ENCODE results near the gene LIN54. TPM values are rescaled to one million over a fixed set of nuclear protein-coding genes. Genes with fewer than 3 reads are reported as not detected.
"Not testable (repeated sequence)": the region's sequence is repeated elsewhere in the genome, so short reads cannot be mapped to it uniquely, and the experiment has no call there.

LIN54 gene
- total and polyA plus RNA-seq, 9 of the 15 experiments (the other 6 are each of a cell fraction or from before 2014, with no cell fraction given): 2.2 to 22.5 (median 15.8) TPM

- no peak for TF ChIP-seq CTCF (IDR thresholded peaks at IDR 0.05 in 2 of 3, conservative IDR thresholded peaks at IDR 0.05 in 1 of 3; ENCODE audit: insufficient read depth in 2 of 3, low read depth in 1 of 3, low read length in 3 of 3)
- TF ChIP-seq ZNF274 (IDR thresholded peaks at IDR 0.05; ENCODE audit: borderline replicate concordance, low read depth, low read length): no peak
- TF ChIP-seq CEBPB (tag; IDR thresholded peaks at IDR 0.05): peak; percentile 51
- no peak for TF ChIP-seq ZNF280B (CRISPR knock-in tag; IDR thresholded peaks at IDR 0.05)
Observed at GRCh38 chr4:83009529-83009928, 1.1 kb downstream of the LIN54 start (continued).

DNA sequence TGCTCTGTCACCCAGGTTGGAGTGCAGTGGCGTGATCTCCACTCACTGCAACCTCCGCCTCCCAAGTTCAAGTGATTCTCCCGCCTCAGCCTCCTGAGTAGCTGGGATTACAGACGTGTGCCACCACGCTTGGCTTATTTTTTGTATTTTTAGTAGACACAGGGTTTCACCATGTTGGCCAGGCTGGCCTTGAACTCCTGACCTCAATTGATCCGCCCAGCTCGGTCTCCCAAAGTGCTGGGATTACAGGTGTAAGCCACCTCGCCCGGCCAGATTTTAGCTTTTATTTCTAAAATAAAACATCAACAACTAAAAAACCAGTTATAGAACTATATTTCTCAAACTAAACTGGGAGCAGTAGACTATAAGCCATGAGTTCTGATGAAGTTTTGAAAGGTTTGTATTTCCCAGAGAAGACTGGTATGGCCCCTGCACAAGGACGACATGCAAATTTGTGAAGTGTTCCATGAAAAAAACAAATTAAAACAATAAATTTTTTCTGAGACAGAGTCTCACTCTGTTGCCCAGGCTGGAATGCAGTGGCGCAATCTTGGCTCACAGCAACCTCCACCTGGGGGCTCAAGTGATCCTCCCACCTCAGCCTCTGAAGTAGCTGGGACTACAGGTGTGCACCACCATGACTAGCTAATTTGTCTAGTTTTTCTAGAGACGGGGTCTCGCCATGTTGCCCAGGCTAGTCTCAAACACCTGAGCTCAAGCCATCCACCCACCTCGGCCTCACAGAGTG lies 7.4 kb downstream of the LIN54 start:
- intact Hi-C loops (cut with micrococcal nuclease); CTCF ChIA-PET (ENCODE audit: low intra/inter-chr PET ratio); BruUV-seq (replicated peaks); H3K4me1 ChIP-seq (replicated peaks in 1 of 2; ENCODE audit: control insufficient read depth in 2 of 2, insufficient read depth in 2 of 2, low read length in 2 of 2); H3K4me2 ChIP-seq (ENCODE audit: insufficient read depth, low read length); in situ Hi-C loops (cut with MboI); H3K27ac ChIP-seq (ENCODE audit: extremely low read depth, low read depth, low read length); ATAC-seq; H3K27me3 ChIP-seq (ENCODE audit: control insufficient read depth in 2 of 2, insufficient read depth in 2 of 2, low read length in 2 of 2); H4K20me1 ChIP-seq (replicated peaks; ENCODE audit: control insufficient read depth, insufficient read depth, low read length); H2AFZ ChIP-seq (ENCODE audit: low read depth, low read length); DNase-seq (ENCODE audit: extremely low read depth in 1 of 4, low spot score in 3 of 4); H3K36me3 ChIP-seq (ENCODE audit: control insufficient read depth, insufficient read depth, low read length); H3K9me1 ChIP-seq (ENCODE audit: control insufficient read depth, insufficient read depth, low read length); FAIRE-seq; H3K9ac ChIP-seq (ENCODE audit: insufficient read depth in 1 of 2, low read depth in 2 of 2, low read length in 2 of 2); H3K4me3 ChIP-seq; H3K9me3 ChIP-seq (replicated peaks; ENCODE audit: control insufficient read depth, insufficient read depth, low read depth, low read length): not testable (repeated sequence)
- H3K79me2 ChIP-seq (ENCODE audit: control insufficient read depth, insufficient read depth, low read length): peaks cover 93% of the 10 kb centered on the region
- POLR2A ChIA-PET: interaction anchor here (1.7 kb wide), 1 partner anchor 9 kb away, joined by 6 read pairs; no protein-coding TSS in a partner anchor
- 86% methylated on average over 14 of the region's 14 CpGs for WGBS (ENCODE audit: insufficient coverage, low coverage, missing lambda C conversion rate)
